Vagina (tissue), 2 donors: Measurements from ENCODE around the gene NAPEPLD.

Experiments used
- POLR2A ChIP-seq, 2 donors: fragments of 450-650 bp; IDR thresholded peaks; one replicate each; pipeline ENCODE4 v1.6.1; 2017; ENCODE audit warnings: antibody characterized with exemption in 2 of 2, mild to moderate bottlenecking in 2 of 2, moderate library complexity in 2 of 2
- POLR2AphosphoS5 ChIP-seq, 2 donors: sonication (generic); formaldehyde crosslinking; IDR thresholded peaks; one replicate each; pipeline ENCODE4 v1.9.0; 2017; ENCODE audit warnings: antibody characterized with exemption in 2 of 2, mild to moderate bottlenecking in 2 of 2, low read depth in 1 of 2; ENCODE audit not compliant: insufficient read depth in 1 of 2
- TF ChIP-seq, protein P1 (sequence below), 3 experiments: fragments of 450-650 bp in 2 of 3; fragments of 200-600 bp in 1 of 3; sonication (generic) in 1 of 3; IDR thresholded peaks; one replicate each; pipeline ENCODE4 v1.5.1; 2017 to 2019; ENCODE audit warnings: antibody characterized with exemption in 3 of 3, mild to moderate bottlenecking in 2 of 3, moderate library complexity in 2 of 3

DNA sequence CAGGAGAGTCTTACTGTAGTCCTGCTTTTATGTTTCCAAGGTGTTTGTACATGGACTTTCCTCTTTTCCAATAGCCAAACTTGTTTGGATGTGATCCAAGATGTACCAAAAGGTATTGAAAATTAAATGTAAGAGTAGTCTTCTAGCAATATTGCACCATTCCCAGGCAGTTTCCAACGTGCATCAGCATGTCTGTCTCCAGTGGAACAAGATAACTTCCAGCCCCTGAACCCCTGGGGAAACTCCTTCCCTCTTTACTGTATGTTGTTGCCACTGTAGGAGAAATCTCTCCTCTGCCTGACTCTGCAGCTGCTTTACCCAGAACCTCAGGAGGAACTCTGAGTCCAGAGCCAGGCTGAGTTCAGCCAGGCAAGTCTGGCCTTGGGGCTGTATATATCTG, 55.5 kb downstream of the NAPEPLD start:
- TF ChIP-seq, protein P1, sequence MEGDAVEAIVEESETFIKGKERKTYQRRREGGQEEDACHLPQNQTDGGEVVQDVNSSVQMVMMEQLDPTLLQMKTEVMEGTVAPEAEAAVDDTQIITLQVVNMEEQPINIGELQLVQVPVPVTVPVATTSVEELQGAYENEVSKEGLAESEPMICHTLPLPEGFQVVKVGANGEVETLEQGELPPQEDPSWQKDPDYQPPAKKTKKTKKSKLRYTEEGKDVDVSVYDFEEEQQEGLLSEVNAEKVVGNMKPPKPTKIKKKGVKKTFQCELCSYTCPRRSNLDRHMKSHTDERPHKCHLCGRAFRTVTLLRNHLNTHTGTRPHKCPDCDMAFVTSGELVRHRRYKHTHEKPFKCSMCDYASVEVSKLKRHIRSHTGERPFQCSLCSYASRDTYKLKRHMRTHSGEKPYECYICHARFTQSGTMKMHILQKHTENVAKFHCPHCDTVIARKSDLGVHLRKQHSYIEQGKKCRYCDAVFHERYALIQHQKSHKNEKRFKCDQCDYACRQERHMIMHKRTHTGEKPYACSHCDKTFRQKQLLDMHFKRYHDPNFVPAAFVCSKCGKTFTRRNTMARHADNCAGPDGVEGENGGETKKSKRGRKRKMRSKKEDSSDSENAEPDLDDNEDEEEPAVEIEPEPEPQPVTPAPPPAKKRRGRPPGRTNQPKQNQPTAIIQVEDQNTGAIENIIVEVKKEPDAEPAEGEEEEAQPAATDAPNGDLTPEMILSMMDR (IDR thresholded peaks at IDR 0.05): no peak
- TF ChIP-seq POLR2A (IDR thresholded peaks at IDR 0.05): no peak
- no peak for TF ChIP-seq POLR2AphosphoS5 (IDR thresholded peaks at IDR 0.05; ENCODE audit: insufficient read depth in 1 of 2, low read depth in 1 of 2)
